ENCODE results near the gene NUAK2.

Gene NUAK2

DNA sequence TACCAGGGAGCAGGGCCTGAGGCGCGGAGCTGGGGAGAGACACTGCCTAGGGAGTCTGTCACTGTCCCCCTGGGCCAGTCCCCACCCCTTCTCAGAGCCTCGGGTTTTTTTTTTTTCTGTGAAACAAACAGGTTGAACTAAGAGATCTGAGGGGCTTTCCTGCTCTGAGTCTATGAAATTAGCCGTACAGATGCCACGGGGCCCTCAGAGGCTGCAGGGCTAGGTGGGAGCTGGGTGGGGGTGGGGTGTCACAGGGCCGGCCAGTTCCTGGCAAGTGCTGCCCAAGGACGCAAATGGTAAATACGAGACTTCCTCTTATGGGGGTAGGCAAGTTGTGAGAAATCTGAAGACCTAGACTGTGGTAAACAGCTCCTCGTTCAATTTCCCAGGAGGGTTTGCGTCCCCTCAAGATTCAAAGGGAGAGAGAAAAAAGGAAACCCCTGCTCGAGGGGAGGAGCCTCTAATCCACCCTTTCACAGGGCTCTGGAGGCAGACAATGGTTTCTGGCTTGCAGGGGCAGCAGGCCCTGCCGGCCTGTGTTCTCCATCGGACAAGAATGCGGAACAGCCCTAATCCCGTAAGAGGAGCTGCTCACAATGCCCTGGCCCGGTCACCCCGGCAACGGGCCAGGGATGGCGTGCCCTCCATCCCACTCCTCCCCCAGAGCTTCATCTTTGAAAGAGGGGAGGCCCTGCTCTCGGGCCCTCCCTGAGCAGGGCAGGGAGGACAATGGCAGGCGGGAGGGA lies 7.8 kb downstream of the NUAK2 start:
- Histone ChIP-seq H3K9ac (ENCODE audit: low read length) (peak overlapping the region; percentile 33; the same call in 1 of the 2 replicates), H3K27ac (ENCODE audit: low read depth, low read length, poor library complexity, severe bottlenecking) (peak overlapping the region; percentile 82), H3K9me3 (ENCODE audit: low read length) (no peaks in the 10 kb centered on the region), H3K4me3 (ENCODE audit: low read depth, low read length, poor library complexity, severe bottlenecking) (peak overlapping the region; percentile 49), H3K4me2 (ENCODE audit: low read length) (peak overlapping the region; percentile 68), H3K27me3 (ENCODE audit: insufficient read depth, low read length) (no peaks in the 10 kb centered on the region), H3K4me1 (ENCODE audit: insufficient read depth, low read length, severe bottlenecking) (peaks cover 70% of the 10 kb centered on the region), H3K36me3 (ENCODE audit: insufficient read depth, low read length) (peaks cover 63% of the 10 kb centered on the region), H2AFZ (ENCODE audit: low read length) (no peak overlapping the region), H3F3A (ENCODE audit: insufficient read depth, low read length) (no peaks in the 10 kb centered on the region), H3K9me2 (ENCODE audit: low read depth, low read length) (no peaks in the 10 kb centered on the region), H4K20me1 (ENCODE audit: insufficient read depth, low read length) (no peaks in the 10 kb centered on the region), H3K79me2 (ENCODE audit: insufficient read depth, low read length) (peaks cover 73% of the 10 kb centered on the region)
- TF ChIP-seq, protein P1, sequence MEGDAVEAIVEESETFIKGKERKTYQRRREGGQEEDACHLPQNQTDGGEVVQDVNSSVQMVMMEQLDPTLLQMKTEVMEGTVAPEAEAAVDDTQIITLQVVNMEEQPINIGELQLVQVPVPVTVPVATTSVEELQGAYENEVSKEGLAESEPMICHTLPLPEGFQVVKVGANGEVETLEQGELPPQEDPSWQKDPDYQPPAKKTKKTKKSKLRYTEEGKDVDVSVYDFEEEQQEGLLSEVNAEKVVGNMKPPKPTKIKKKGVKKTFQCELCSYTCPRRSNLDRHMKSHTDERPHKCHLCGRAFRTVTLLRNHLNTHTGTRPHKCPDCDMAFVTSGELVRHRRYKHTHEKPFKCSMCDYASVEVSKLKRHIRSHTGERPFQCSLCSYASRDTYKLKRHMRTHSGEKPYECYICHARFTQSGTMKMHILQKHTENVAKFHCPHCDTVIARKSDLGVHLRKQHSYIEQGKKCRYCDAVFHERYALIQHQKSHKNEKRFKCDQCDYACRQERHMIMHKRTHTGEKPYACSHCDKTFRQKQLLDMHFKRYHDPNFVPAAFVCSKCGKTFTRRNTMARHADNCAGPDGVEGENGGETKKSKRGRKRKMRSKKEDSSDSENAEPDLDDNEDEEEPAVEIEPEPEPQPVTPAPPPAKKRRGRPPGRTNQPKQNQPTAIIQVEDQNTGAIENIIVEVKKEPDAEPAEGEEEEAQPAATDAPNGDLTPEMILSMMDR (IDR thresholded peaks at IDR 0.05; ENCODE audit: low read length) = no peak
- no peak for TF ChIP-seq EZH2 (IDR thresholded peaks at IDR 0.05; ENCODE audit: borderline replicate concordance, low read length)

- no peak for TF ChIP-seq EZH2 (IDR thresholded peaks at IDR 0.05; ENCODE audit: borderline replicate concordance, low read length)
- TF ChIP-seq, protein P1 (IDR thresholded peaks at IDR 0.05; ENCODE audit: low read length) = no peak
- Histone ChIP-seq H3K9me3 (ENCODE audit: low read length) (no peaks in the 10 kb centered on the region), H3K27me3 (ENCODE audit: insufficient read depth, low read length) (no peaks in the 10 kb centered on the region), H3K27ac (ENCODE audit: low read depth, low read length, poor library complexity, severe bottlenecking) (peak overlapping the region; percentile 82), H3K9ac (ENCODE audit: low read length) (peak overlapping the region; percentile 33; the same call in 1 of the 2 replicates), H3K4me3 (ENCODE audit: low read depth, low read length, poor library complexity, severe bottlenecking) (peak overlapping the region; percentile 49), H3K79me2 (ENCODE audit: insufficient read depth, low read length) (peaks cover 66% of the 10 kb centered on the region), H2AFZ (ENCODE audit: low read length) (no peak overlapping the region), H3F3A (ENCODE audit: insufficient read depth, low read length) (no peaks in the 10 kb centered on the region), H3K9me2 (ENCODE audit: low read depth, low read length) (no peaks in the 10 kb centered on the region), H4K20me1 (ENCODE audit: insufficient read depth, low read length) (no peaks in the 10 kb centered on the region), H3K4me2 (ENCODE audit: low read length) (peak overlapping the region; percentile 68), H3K36me3 (ENCODE audit: insufficient read depth, low read length) (peaks cover 63% of the 10 kb centered on the region), H3K4me1 (ENCODE audit: insufficient read depth, low read length, severe bottlenecking) (peaks cover 62% of the 10 kb centered on the region)
Observed at GRCh38 chr1:205312866-205313562, 8.5 kb downstream of the NUAK2 start.

DNA sequence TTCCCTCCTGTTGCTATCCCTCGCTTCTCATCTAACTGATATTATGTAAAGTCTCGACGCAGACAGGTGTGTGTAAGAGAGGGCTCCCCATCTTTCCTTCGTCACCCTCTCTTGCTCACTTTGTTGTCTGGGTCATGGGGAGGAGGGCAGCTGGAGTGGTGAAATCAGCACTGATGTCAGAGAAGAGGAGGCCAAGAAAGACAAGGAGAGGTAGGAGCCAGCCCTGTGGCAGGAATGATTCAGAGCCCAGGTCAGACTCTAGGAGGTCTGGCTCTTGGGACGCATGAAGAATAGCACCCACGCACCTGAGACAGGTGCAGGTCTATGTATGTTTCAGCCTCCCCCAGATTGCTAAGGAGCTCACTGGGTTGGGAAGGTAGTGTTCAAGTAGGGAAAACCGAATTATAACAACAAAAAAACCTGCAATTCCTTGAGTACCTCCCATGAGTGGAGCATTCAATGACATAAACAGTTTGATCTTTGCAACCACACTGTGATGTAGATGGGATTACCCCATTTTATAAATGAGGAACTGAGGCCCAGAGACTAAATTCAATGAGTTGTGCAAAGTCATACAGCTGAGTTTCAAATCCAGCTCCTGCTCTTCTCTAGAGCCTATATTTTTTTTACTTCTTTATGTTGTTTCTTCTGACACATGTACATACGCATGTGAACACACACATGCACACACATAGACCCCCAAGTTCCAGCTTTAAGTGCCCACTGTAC lies 10.4 kb downstream of the NUAK2 start:
- Histone ChIP-seq H3F3A (ENCODE audit: insufficient read depth, low read length) (no peaks in the 10 kb centered on the region), H3K27me3 (ENCODE audit: insufficient read depth, low read length) (no peaks in the 10 kb centered on the region), H3K4me3 (ENCODE audit: low read depth, low read length, poor library complexity, severe bottlenecking) (no peak overlapping the region), H4K20me1 (ENCODE audit: insufficient read depth, low read length) (no peaks in the 10 kb centered on the region), H3K36me3 (ENCODE audit: insufficient read depth, low read length) (peaks cover 72% of the 10 kb centered on the region), H3K4me2 (ENCODE audit: low read length) (no peak overlapping the region), H3K4me1 (ENCODE audit: insufficient read depth, low read length, severe bottlenecking) (peaks cover 44% of the 10 kb centered on the region), H3K9ac (ENCODE audit: low read length) (no peak overlapping the region), H2AFZ (ENCODE audit: low read length) (no peak overlapping the region), H3K9me2 (ENCODE audit: low read depth, low read length) (no peaks in the 10 kb centered on the region), H3K79me2 (ENCODE audit: insufficient read depth, low read length) (peaks cover 47% of the 10 kb centered on the region), H3K9me3 (ENCODE audit: low read length) (no peaks in the 10 kb centered on the region), H3K27ac (ENCODE audit: low read depth, low read length, poor library complexity, severe bottlenecking) (no peak overlapping the region)
- TF ChIP-seq EZH2 (IDR thresholded peaks at IDR 0.05; ENCODE audit: borderline replicate concordance, low read length) = no peak
- TF ChIP-seq, protein P1 (IDR thresholded peaks at IDR 0.05; ENCODE audit: low read length) = no peak

Measured in OCI-LY1 (cell line).